T-helper 1 cell treated with Interleukin-12 subunit alpha and Interleukin-12 subunit beta and Interleukin-4 antibody, amounts not matched to agents 30 ng/mL and 1 ng/mL, for 36 hours (primary cell): ENCODE data around the gene DYNC1I1. TPM values are rescaled to one million over a fixed set of nuclear protein-coding genes. Genes with fewer than 3 reads are reported as not detected.

Experiments used
- intact Hi-C: fragments of 100-400 bp; cut with micrococcal nuclease; formaldehyde crosslinking; loops from one replicate; pipeline ENCODE4 v1.15.1; 2024
- total RNA-seq: library from RNA; stranded (reverse); gene quantifications from 2 replicates; pipeline ENCODE4 v1.2.3, GENCODE V29; 2022

DYNC1I1 gene
- total RNA-seq, 1 donor from 2014 or later = not detected

- intact Hi-C loops = no loop called here
Observed at GRCh38 chr7:95955748-95956147, 183.4 kb downstream of the DYNC1I1 start.

DNA sequence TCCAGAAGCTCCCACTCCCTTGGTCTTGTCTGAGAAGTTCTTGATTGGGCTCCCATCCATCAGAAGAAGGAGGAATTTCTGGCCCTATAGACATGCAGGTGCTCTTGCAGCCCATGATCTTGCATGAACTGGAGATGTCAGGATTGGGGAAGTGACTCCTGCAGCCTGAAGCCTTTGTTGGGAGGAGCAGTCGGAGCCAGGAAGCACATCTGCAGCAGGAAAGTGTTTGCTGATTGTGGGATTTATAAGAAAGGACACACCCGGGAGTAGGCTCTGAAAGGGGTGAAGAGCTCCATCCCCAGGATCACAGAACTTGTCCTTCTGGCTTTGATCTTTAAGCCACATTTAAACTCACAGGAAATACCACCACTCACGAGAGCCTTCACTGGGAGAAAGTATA is 185.2 kb downstream of the DYNC1I1 start:
- intact Hi-C loops = no loop called here

DNA sequence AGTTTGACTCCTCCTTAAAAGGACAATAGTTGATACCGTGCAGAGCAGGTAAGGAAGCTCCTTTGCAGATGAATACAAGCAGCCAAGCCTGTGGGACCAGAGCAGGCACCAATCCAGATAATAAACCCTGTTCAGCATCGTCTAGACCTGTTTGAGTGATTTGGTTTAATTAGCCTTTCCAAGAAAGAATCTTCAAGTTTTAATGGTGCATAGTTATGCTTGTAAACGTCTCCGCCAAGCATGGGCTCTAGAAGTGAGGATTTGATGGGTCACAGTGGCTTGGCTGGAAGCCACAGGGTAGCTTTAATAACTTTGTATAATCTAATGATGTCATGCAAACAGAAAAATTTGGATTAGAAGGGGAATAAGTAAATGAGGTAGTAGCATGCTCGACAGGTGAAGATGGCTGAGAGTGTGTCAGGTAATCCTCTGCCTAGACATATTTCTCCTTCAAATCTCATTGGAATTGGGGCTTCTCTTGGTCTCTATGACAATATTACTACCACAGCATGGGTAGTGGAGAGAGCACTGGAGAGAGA is 188.4 kb downstream of the DYNC1I1 start:
- intact Hi-C loops = no loop called here

DNA sequence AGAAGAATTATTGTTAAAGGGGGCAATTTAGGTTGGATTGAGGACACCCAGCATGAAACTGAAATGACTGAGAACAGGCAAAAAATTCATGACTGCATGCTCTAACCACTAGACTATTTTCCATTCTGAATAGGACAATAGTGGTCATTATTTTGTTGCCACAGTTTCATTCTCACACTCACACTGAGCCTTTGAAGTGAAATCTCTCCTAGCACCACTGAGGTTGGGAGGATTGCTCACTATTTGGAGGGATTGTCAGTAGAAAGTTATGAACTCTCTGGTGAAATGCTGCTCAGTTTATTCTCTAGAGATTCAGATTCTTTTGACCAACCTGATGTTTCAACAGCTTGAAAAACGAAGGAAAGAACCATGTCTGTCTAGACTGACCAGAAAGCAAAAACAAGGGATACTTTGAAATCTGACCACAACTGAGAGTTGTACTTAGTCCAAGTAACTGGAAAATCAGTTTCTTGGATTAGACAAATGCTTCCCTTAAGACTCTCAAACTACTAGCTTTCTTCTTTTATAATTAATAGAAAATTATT is 191.2 kb downstream of the DYNC1I1 start:
- intact Hi-C loops = no loop called here

GRCh38 chr7:95971716-95972115 is 199.4 kb downstream of the DYNC1I1 start:
- intact Hi-C loops = no loop called here

DNA sequence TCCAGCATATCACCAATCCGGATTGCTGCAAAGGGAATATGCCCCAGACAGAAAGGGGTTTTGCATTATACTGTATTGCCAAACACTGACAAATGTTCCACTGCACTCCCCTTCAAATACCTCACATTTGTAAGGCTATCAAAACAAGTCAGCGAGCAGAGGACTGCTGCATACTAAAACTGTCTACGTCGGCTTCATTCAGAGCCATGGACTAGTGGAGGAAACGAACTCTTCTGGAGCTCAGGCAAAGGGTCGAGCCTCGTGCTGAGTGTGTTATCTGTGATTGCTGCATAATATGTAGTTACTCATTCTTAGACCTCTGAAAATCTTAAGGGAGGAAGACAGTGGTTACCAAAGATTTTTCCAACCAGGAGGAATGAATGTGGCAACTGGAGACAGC is 200.2 kb downstream of the DYNC1I1 start:
- intact Hi-C loops = no loop called here

GRCh38 chr7:95974108-95974507 is 201.8 kb downstream of the DYNC1I1 start:
- intact Hi-C loops = no loop called here

- intact Hi-C loops = no loop called here
Observed at GRCh38 chr7:95976369-95977060, 204.2 kb downstream of the DYNC1I1 start.

DNA sequence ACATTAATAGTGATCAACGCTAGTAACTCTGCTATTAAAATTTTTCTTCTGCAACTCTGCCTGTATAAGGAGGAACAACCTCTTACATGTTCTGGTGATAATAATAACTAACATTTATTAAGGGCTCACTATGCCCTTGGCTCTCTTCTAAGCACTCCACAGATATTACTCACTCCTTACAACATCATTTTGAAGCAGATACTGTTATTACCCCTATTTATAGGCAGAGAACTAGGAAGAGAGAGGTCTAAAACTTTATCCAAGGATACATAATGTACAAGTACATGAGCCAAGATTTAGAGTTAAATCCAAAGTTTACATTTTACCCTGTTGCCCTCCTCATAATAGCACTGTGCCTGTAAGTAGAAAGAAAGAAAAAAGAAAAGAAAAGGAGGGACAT is 205.6 kb downstream of the DYNC1I1 start:
- intact Hi-C loops = no loop called here

DNA sequence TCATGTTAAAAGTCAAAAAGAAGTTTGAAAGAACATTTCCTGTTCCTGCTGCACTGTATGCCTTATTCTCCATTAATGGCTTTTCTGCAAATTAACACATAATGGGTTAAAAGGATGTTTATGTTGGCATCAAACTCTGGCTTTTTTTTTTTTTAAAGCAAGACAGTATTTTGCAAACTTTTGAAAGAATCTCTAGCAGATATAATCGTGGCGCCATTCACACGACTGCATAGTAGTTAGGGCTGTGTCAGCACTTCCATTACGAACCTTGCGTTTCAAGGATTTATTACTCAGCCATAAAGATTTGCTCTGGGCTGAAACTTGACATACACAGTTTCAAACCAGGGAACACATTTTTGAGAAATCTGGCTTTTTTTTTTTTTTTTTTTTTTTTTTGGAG is 207.8 kb downstream of the DYNC1I1 start:
- intact Hi-C loops = no loop called here

DNA sequence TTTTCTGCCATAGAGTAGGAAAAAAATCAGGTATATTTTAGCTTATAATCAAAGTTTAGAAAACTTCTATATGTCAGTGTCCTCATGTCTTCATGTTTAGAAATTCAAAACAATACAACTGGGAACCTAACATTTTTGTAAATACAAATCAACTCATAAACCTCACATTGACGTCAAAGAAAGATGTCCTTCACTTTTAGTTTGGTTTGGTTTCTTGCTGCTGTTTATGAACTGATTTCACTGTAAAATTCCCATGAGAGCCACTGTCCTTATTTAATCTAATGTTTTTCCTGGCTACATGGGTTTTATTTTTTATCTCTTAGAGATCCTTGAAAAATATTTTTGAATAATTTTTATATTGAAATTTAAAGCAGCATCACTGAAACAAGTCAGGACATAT is 208.4 kb downstream of the DYNC1I1 start:
- intact Hi-C loops = no loop called here

- intact Hi-C loops = no loop called here
Observed at GRCh38 chr7:95986178-95986764, 213.9 kb downstream of the DYNC1I1 start.

GRCh38 chr7:95989301-95989700 is 216.9 kb downstream of the DYNC1I1 start:
- intact Hi-C loops = no loop called here

DNA sequence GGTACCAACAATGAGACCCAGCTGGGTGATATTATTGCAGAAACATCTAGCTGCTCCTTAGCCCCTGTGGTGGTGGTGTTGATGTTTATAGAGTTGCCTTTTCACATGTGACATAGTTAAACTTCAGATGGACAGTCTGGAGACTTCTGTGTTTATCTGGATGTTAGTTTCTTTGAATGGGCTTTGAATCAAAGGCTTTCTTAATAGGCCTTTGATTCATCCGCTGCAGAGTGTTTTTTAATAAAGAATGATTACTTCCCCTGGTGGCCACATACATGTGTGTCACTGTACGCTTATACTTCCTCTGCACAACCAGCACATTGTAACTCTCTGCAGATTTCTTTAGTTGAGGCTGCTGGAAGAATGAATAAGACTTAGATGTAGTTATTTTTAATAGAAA is 221.0 kb downstream of the DYNC1I1 start:
- intact Hi-C loops = no loop called here

DNA sequence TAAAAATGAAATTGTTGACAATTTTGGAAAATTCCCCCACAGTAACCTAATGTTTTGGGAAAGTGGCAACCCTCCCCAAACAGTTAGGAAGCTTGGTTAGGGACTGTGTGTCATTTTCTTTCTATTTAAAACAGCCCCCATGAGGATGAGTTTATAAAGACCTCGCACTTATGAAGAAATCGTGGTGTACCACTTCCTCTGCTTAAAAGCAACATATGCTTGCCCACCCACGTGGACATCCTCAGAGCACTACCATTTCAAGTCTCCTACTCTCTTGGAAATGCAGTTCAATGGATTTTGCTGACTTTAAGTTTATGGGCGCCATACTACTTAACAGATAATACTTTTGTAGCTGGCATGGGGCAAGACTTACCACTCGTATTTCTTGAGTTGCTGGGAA is 223.8 kb downstream of the DYNC1I1 start:
- intact Hi-C loops = no loop called here

DNA sequence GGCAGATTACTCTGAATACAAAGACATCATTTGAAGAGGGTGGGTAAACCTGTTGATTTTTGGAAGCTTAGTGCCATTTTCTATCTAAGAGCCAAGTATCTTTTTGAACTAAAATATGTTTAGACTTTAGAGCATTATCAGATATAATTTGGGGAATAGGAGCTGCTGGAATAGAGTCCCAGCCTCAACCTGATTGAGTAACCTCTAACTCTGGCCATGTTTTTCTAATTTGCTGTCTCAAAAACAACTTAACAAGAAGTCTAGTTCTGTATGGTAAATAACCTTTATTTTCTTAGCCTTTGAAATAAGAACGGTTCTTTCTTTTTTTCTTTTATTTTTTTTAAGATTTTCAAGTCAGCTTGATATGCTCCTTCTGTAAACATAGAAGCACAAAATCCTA is 224.5 kb downstream of the DYNC1I1 start:
- intact Hi-C loops = no loop called here

- intact Hi-C loops = no loop called here
Observed at GRCh38 chr7:95997632-95998031, 225.3 kb downstream of the DYNC1I1 start.

GRCh38 chr7:95999481-95999880 is 227.1 kb downstream of the DYNC1I1 start:
- intact Hi-C loops = no loop called here

GRCh38 chr7:96004578-96004977 is 232.2 kb downstream of the DYNC1I1 start:
- intact Hi-C loops = no loop called here

DNA sequence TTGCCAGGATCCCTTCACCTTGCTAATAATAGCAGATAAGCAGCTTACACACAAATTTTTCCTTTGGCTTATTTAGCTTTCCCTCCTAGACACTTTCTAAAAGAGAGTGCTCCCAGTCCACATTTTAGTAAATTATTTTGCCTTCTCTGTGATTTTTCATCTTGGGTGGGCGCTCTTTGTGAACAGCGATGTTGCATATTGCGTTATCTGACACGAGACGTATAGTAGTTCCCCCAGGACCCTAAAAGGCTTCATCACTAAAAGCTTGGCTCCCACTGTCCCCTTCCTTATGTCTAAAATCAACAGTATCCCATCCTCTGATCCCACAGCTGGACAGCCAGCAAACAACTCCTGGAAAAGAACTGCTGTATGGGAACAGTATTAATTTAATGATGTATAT is 232.9 kb downstream of the DYNC1I1 start:
- intact Hi-C loops = no loop called here

DNA sequence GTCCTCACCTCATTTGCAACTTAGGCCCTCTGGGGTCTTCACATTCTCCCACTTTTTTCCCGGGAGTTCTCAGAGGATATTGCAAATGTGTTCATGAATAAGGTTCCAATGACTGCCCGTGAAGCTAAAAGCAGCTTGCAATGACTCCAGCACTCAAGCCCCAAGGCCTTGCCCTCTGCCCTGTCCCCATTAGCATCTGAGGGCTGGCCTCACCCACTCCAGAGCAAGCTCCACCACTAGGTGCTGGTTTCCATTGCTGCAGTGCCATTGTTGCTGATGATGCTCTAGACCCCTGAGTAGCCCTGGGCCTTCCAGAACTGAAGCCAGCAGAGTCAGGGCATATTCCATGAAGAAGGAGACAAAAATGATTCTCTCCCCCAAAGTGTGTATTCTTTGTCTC is 236.8 kb downstream of the DYNC1I1 start:
- intact Hi-C loops = no loop called here

- intact Hi-C loops = no loop called here
Observed at GRCh38 chr7:96013836-96014235, 241.5 kb downstream of the DYNC1I1 start.

DNA sequence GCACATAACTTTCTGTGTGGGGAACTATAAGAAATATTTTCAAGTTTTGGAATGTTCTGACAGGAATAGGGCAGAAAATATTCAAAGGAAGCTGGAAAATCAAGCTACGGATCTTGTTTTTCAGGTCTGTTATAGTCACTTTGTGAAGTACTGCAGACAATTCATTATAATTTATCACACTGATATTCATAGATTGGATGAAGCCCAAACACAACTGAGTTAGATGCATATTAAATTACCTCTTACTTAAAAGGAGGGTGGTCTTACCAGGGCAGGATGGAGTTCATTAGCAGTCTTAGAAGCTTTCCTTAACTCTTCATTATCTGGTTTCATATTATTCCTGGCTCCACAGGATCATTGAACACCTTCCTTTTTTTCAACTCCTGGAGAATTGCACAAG is 242.3 kb downstream of the DYNC1I1 start:
- intact Hi-C loops = no loop called here
